Posterior vena cava (tissue), 2 donors: ENCODE results near the gene DAD1. TPM values are rescaled to one million over a fixed set of nuclear protein-coding genes. Genes with fewer than 3 reads are reported as not detected.
"Not testable (repeated sequence)": the region's sequence is repeated elsewhere in the genome, so short reads cannot be mapped to it uniquely, and the experiment has no call there.

Experiments
- DNase-seq: peaks from one replicate; pipeline ENCODE4 v3.0.0-alpha.2; 2020; ENCODE audit warnings: low spot score
- intact Hi-C, 2 donors: fragments of 100-400 bp; cut with DNase I; formaldehyde crosslinking; loops; one replicate each; pipeline versions ENCODE4 v1.14.1 to v1.14.2; 2022 to 2023
- total RNA-seq, 2 donors: library from RNA; stranded (reverse); fragmentation: NEBNext Ultra II Directional; extraction: Animal tissue kit (Norgen Biotek cat#: 25700); gene quantifications; one replicate each; pipeline ENCODE4 v1.2.1, GENCODE V29; 2021
- donor health status: DM: yes; HTN: yes; CAD: no.
- donor health status: DM: yes; HTN: yes; CAD: no.

DAD1 gene
- total RNA-seq, 2 donors from 2014 or later: 160 to 182 TPM

DNA sequence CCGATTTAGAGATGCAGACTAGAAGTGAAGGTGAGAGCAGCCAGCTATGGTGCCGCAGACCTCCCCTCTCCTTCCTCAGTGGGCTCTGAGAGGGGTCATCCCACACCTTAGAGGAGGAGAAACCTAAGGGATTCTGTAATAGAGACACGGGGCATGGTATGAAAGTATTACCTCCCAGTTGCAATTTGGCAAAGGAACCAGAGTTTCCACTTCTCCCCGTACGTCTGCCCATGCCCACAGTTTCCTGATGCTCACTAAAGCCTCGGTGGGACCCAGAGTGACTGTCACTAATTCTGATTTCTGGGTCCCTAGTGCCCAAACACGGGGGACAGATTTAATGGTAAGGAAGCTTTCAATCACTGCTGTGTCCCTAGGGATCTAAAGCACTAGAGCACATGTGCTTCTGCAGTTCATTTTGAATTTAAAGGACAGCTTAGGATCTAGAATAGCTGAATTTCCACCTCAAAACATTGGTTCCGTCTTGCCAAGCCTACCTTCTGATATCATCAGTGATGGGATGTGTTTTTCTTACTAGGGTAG is 44.1 kb downstream of the DAD1 start:
- intact Hi-C loops: no loop called here

DNA sequence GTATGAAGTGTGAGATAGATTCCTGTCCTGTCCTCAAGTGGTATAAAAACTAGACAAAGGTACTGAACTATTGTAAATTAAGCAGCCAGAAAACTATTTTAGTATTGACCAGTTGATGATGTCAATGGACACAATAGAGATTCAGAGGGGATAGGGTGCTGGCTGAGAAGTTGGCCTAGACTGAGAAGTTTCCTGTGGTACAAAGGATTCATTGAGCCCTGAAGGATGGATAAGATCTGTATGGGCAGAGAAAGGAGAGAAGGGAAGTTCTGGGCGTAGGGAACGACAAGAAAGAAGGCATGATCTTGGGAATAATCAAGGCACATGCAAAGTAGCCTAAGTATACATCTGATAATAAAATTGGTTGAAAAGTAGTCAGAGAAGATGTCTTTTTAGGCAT is 44.6 kb downstream of the DAD1 start:
- DNase-seq: no peak
- intact Hi-C loops: no loop called here

More for the DNA sequence above, 44.1 kb downstream of the DAD1 start:
- no peak for DNase-seq

DNA sequence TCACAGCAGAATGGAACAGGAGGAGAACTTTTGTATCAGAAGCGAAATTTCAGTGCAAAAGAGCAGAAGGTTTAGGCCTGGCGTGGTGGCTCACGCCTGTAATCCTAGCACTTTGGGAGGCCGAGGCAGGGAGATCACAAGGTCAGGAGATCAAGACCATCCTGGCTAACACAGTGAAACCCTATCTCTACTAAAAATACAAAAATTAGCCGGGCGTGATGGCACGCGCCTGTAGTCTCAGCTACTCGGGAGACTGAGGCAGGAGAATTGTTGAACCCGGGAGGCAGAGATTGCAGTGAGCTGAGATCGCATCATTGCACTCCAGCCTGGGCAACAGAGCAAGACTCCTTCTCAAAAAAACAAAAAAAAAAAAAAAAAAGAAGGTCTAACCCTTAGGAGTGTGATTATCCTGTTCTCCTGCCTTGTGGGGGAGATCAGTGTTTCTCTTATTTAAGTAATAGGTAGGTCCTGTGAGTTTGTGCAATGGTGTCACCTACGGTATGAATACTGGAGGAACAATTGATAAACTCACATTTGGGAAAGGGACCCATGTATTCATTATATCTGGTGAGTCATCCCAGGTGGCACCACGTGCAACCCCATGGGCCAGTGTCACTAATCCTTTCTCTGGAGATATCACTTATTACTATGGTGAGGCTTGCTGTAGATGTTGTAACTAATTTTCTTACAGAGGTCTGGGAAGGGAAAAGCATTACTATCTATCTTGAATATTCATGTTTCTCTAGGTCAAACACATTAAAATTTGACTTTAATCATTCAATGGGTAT is 45.3 kb downstream of the DAD1 start:
- intact Hi-C loops: not testable (repeated sequence)

DNA sequence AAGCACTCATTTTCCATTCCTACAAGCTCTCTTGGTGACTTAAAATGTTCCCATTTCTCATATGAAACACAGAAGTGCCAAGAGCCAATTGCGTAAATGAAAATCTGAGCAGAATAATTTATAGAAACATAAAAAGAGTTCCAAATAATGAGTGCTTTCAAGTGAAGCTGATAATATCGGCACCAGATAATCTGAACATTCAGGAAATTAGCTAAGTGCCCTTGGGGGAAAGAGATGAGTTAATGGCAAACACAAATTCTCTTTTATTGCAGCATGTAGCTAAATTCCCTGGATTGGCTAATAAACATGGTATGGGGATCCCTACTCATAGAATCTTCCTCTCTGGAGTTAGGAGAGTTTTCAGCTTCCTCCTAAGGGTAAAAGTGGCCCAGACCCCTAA is 46.7 kb downstream of the DAD1 start:
- intact Hi-C loops: no loop called here
- no peak for DNase-seq

More for the DNA sequence above, 45.3 kb downstream of the DAD1 start:
- DNase-seq: not testable (repeated sequence)

DNA sequence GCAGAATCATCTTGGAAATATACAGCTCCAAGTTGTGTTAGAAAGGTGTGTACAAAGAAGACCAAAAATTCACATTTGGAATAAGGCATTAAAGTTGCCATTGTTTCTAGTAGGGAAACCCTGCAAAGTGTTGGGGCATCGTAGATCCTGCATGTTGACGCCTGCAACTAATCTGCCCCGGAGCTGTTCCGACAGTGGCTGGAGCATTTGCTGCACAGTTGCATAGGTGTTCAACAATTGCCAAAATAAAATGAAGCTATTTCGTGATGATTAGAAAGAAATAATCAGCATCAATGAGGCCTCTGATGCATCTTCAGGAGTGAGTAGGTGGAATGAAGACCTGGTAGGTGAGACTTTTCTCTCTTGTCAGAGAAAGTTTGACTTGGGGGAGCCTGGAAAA is 47.3 kb downstream of the DAD1 start:
- intact Hi-C loops: loop anchor here in 1 of 2 donors (2.0 kb wide), 1 partner anchor 27 kb away; no protein-coding TSS in a partner anchor
- DNase-seq: no peak

DNA sequence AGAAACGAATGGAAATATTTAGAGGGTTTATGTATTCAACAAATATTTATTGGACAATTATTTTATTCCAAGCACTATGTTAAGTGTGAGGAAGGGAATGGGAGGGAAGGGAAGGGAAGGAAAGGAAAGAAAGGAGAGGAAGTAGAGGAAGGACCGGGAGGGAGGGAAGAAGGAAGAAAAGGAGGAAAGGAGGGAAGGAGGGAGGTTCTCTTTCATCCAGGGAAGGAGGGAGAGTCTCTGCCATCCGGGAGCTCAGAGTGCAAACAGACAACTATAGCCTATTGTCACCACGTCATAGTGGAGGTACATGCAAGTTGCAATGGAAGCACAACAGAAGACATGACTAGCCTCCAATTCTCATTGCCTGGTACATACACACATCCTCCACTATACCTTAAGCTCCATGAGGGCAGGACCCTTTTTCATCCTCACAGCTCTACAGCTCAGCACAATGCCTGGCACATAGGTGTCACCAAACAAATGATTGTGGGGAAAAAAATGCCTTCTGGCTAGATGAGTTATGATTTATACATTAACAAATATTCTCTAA is 48.1 kb downstream of the DAD1 start:
- intact Hi-C loops: loop anchor here in 1 of 2 donors (2.0 kb wide), 1 partner anchor 26 kb away; no protein-coding TSS in a partner anchor
- DNase-seq: no peak

DNA sequence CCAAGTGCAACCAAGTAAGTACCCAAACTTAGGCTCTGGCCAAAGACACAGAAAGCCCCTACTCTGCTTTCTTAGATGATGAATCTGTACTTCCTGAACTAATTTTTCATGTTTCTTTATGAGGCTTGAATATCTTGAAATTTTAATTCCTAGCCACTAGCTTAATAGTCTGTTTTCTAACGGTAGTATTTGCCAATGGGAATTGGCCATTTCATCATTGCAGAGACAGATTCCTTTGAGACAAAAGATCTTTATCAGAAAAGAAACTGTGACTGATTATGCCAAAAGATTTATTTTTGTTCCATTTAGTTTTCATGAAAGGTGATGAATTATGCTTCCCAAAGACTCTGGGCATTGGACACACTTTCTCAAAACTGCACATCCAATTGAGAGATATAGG is 48.7 kb downstream of the DAD1 start:
- intact Hi-C loops: loop anchor here in 1 of 2 donors (2.0 kb wide), 1 partner anchor 25 kb away; no protein-coding TSS in a partner anchor

DNA sequence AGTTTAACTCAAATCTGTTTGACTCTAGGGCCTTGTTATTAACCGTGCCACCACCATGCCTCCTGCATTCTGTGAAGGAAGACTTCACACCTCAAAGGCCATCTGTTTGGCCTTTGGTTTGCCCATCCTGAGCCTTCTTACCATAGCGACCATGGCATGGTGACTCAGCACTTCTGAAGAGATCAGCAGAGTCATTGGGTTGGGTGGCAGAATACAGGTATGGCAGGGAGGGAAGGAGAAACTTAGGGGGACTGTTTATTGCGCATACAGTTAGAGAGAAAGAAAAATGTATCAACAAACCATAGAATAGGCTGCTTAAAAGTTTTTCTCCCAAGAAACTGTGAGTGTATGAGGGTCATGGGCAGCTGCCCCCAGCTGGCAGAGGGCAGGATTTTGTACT is 49.2 kb downstream of the DAD1 start:
- intact Hi-C loops: loop anchor here in 1 of 2 donors (2.0 kb wide), 1 partner anchor 25 kb away; no protein-coding TSS in a partner anchor
- DNase-seq: no peak

More for the DNA sequence above, 48.7 kb downstream of the DAD1 start:
- no peak for DNase-seq

DNA sequence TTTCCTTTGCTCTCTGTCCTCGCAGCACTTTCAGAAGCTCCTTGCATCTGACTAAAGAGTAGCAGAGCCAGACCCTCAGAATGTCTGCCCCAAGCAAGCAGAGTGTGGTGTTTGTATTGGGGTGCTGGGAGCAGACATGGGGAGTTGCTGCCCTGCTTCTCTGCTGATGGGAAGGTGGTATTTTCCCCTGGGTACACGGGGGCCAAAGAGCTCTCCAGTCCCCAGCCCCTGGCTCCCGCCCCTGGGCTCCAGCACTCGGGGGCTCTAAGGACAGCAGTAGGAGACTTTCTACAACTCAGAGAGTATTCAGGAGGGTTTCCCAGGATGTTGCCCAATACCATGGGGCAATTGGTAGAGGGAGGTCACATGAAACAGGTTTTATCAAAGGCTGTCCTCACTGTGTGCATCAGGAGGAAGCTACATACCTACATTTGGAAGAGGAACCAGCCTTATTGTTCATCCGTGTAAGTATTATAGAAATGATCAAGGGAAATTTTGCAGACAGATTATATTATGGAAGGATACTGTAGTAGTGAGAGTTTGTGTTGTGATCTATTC is 50.3 kb downstream of the DAD1 start:
- intact Hi-C loops: no loop called here

DNA sequence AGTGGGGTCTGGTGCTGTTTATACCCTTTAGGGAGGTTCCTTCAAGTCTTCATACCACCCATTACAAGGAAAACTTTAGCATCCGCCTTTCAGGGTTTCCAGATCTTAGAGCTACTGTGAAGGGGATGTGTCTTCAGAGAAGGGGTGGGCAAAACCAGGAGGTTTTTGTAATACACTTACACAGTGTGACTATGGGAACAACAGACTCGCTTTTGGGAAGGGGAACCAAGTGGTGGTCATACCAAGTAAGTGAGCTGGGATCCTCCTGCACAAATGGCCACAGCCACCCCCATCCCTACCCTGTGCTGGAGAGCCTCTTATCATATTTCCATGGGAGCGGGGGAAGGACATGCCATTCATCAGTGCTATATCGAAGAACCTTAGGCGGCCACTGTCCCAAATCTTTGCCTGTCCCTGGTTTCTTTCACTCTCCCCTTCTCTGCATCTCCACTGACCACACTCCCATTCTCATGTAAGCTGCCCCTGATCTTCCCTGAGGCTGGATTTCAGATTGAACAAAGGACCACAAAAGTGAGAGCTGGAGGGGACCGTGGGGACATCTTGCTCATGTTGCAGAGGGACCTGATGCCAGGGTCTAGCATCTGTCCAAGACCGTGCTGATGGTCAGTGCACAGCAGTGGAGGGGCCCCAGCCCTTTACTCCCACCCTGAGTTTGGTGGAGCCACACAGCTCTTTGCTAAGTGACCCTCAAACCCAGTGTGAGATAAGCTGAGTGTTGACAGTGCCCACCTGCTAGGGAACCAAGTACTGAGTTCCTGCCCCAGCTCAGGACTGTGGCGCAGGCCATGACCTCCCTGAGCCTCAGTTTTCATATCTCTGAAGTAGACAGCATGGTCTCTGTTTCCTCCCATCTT is 51.4 kb downstream of the DAD1 start:
- DNase-seq: no peak
- intact Hi-C loops: no loop called here

More for the DNA sequence above, 50.3 kb downstream of the DAD1 start:
- no peak for DNase-seq

DNA sequence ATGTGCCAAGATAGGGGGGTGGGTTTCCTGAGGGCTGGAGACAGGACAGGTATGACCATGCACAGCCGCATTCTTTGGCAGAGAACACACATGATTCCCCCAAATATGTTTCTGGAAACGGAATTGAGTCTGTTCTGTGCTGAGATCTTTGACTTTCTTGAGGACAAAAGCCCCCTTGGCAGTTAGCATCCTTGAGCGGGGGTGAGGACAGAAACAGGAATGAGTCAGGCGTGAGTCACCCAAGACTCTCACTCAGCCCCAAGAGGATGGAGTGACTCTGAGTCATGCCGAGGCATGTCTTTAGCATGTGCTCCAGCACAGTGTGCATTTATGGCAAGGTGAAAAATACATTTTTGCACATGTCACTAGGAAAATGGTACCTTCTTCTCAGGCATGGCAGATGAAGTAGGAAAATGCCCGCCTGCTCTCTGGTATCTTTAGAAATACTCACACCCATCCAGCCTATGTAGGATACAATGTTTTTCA is 52.1 kb downstream of the DAD1 start:
- intact Hi-C loops: no loop called here
- DNase-seq: no peak

DNA sequence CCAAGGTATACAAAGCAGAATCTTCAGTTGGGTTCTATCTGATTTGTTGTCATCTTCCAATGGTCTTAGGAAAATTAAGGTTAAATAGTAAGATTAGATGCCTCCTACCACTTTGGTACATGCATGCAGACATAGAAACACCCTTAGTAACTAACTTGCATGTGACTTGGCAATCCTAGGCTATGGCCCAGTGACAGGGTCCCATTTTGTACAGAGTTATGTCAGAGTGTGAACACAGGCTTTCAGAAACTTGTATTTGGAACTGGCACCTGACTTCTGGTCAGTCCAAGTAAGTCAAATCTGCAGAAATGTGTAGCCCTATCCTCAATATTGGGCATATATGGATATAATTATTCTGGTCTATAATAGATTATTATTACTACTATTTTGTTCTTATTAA is 53.1 kb downstream of the DAD1 start:
- intact Hi-C loops: no loop called here
- no peak for DNase-seq

DNA sequence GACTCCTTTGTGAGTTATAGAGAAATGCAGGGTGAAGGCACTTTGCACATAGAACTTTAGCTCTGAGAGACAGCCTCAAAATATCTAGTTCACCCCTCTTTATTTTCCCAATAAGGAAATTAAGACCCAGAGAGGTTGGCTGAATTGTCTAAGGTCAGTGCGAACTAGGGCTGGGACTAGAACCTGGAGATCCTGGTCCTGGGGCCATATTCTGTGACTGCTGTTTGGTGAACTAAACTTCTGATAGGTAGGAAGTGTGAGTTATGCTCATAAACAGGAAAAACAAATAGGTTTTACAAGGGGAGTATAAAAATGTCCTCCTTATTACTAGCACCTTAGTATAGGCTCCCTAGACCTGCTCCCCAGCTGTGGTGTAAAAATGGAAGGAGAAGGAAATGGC is 53.9 kb downstream of the DAD1 start:
- DNase-seq: no peak
- intact Hi-C loops: no loop called here

DNA sequence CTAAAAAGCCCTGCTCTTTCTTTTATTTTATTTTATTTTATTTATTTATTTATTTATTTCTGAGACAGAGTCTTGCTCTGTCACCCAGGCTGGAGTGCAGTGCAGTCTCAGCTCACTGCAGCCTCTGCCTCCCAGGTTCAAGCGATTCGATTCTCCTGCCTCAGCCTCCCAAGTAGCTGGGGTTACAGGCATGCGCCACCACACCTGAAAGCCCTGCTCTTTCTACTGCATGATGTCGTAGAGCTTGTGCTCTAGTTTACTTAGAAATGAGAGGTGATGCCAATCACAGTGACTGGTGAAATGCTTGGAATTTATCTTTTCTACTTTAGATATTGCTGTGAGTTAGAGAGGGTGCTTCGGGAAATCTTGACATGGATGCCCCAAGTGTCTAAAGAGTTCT is 54.5 kb downstream of the DAD1 start:
- intact Hi-C loops: no loop called here
- DNase-seq: no peak

DNA sequence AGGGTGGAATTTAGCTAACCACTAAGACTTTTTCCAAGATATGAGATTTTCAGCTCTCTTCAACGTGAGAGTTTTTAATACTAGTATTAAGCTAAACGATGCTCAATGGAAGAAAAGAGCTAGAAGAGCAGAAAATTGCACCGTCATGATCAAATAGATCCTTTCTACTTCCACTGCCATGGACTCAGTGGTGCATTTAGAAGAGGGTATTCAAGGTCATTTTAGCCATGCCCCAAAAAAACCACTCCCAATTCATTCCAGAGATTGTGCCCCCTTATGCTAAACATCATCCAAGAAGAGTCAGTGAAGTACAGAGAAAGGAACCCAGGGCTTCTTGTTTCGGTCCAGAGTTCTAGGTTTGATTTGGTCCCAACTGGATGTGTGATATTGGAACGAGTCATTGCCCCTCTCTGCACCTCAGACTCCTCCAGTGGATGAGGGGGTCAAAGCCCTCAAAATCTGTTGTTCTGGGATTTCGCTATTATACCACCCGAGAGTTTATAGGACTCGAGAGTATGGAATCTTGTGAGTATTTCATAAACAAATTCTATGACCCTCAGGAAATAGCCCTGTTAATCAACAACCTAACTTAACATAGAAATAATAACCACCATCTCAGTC is 55.2 kb downstream of the DAD1 start:
- DNase-seq: no peak
- intact Hi-C loops: no loop called here

DNA sequence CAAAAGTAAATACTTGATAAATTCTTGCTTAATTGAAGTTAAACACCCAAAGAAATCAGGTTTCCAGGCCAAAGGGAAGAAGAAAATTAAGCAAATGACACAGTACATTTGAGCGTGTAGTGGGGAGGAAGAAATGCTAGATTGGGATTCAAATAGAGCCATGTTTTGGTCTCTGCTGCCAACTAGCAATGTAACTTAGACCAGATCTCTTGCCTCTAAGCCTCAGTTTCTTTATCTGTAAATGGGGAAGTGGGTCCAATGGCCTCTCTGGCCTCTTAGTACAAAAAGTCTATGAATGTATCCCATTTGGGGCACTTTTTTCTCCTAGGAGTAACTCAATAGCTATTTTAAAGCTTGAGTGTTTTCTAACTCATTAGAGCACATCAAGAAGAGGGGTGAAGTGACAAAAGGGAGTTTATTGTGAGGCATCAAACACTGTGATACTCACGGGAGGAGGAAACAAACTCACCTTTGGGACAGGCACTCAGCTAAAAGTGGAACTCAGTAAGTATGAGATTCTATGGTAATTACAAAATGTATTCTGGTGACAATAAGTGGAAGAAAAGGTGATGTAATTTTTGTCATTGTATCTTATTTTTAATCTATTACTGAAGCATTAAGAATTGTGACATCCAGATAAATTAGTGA is 55.8 kb downstream of the DAD1 start:
- DNase-seq: no peak
- intact Hi-C loops: no loop called here

DNA sequence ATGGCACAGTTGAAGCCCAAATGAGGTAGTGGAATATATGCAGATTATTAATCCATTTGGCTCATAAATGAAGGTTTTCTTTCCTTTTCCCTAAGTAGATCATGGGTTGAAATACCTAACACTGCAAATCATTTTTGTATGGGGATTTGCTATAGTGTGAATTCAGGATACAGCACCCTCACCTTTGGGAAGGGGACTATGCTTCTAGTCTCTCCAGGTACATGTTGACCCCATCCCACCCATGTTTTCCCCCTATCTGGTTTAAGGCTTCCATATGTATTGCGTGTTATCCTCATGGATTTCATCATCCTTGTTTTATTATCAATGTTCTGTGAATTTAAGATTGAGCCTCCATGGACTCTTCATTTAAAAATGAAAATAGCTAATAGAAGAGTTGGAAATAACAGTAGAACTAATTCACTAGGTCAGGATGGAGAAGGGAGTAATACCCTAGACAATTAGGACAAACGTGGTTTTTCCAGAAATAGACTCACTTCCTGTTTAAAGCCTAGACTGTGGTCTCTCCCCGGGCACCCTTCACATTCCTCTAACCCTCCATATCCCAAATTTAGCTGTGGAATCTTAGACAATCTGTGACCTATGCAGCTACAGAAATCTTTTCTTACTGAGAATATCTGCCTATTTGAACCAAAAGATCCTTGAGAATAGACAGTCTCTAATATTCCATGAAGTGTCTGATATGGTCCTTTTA is 56.5 kb downstream of the DAD1 start:
- no peak for DNase-seq
- intact Hi-C loops: no loop called here
